K562 (cell line): ENCODE results near the gene PPP1R9B. TPM values are rescaled to one million over a fixed set of nuclear protein-coding genes. Genes with fewer than 3 reads are reported as not detected.

Experiments
- ATF7 ChIP-seq: fragments of 450-650 bp; IDR thresholded peaks from 2 replicates; pipeline ENCODE4 v1.7.1; 2014; ENCODE audit warnings: mild to moderate bottlenecking, moderate library complexity
- CTBP1 ChIP-seq: fragments of 450-650 bp; IDR thresholded peaks from 2 replicates; pipeline ENCODE4 v1.6.1; 2016; ENCODE audit warnings: borderline replicate concordance
- GTF2F1 ChIP-seq: IDR thresholded peaks from 2 replicates; pipeline ENCODE4 v1.6.1; 2011; ENCODE audit warnings: low read depth, low read length, improper control_type of control experiment
- HMGN3 ChIP-seq: IDR thresholded peaks from 2 replicates; pipeline ENCODE4 v1.6.1; 2011; ENCODE audit warnings: borderline replicate concordance, low read depth, mild to moderate bottlenecking, mixed read lengths, low read length; ENCODE audit not compliant: insufficient read length; ENCODE audit errors: extremely low read depth
- KLF1 ChIP-seq: fragments of 450-650 bp; IDR thresholded peaks from 2 replicates; pipeline ENCODE4 v1.6.1; 2016; ENCODE audit warnings: missing genetic modification characterization, missing compliant biosample characterization
- MTA1 ChIP-seq: fragments of 450-650 bp; IDR thresholded peaks from 2 replicates; pipeline ENCODE4 v1.6.1; 2017; ENCODE audit warnings: borderline replicate concordance
- MYC ChIP-seq, 2 experiments: fragments of 250-450 bp in 1 of 2; sonication (Bioruptor Pico) in 1 of 2; IDR thresholded peaks; 2 replicates each; pipeline versions ENCODE4 v1.5.1 to v1.6.1; 2012 to 2021; ENCODE audit warnings: low read depth in 2 of 2, borderline replicate concordance in 1 of 2, improper control_type of control experiment in 1 of 2, low read length in 1 of 2, mild to moderate bottlenecking in 1 of 2, moderate library complexity in 1 of 2
- NELFE ChIP-seq: IDR thresholded peaks from 2 replicates; pipeline ENCODE4 v1.6.1; 2011; ENCODE audit warnings: mild to moderate bottlenecking; ENCODE audit not compliant: insufficient read depth, insufficient read length
- NR2C1 ChIP-seq, 2 experiments: fragments of 450-650 bp; IDR thresholded peaks; 2 replicates each; pipeline ENCODE4 v1.6.1; 2017; ENCODE audit warnings: mild to moderate bottlenecking in 2 of 2, antibody characterized with exemption in 1 of 2, inconsistent platforms in 1 of 2, missing compliant biosample characterization in 1 of 2, missing genetic modification characterization in 1 of 2
- NRF1 ChIP-seq, 2 experiments: fragments of 450-650 bp; IDR thresholded peaks in 1 of 2; conservative IDR thresholded peaks in 1 of 2; 2 replicates each; pipeline ENCODE4 v1.6.1; 2014; ENCODE audit warnings: mild to moderate bottlenecking in 2 of 2
- PHF20 ChIP-seq: fragments of 450-650 bp; IDR thresholded peaks from 2 replicates; pipeline ENCODE4 v1.6.1; 2018; ENCODE audit not compliant: partially characterized antibody
- RCOR1 ChIP-seq, 2 experiments: IDR thresholded peaks; 2 replicates each; pipeline ENCODE4 v1.6.1; 2012; ENCODE audit warnings: low read depth in 2 of 2, low read length in 2 of 2, borderline replicate concordance in 1 of 2, improper control_type of control experiment in 1 of 2
- SMARCE1 ChIP-seq: fragments of 450-650 bp; IDR thresholded peaks from 2 replicates; pipeline ENCODE4 v1.7.1; 2016; ENCODE audit warnings: mild to moderate bottlenecking
- SRF ChIP-seq, 2 experiments: fragments of 250-450, 450-650 bp in 1 of 2; sonication (Bioruptor Pico) in 1 of 2; sonication (generic) in 1 of 2; formaldehyde crosslinking; IDR thresholded peaks; 2 replicates each; pipeline versions ENCODE4 v1.5.0 to v1.5.1; 2020 to 2022; ENCODE audit warnings: mild to moderate bottlenecking in 1 of 2, missing genetic modification reagents in 1 of 2
- ZKSCAN1 ChIP-seq: fragments of 150-350 bp; IDR thresholded peaks from 2 replicates; pipeline ENCODE4 v1.6.1; 2016; ENCODE audit warnings: low read depth, low read length
- ZNF146 ChIP-seq: IDR thresholded peaks from one replicate; pipeline ENCODE4 v1.6.1; 2018; ENCODE audit warnings: missing compliant biosample characterization; ENCODE audit not compliant: unreplicated experiment
- ZNF239 ChIP-seq: fragments of 250-450 bp; sonication (Bioruptor Pico); IDR thresholded peaks from 2 replicates; pipeline ENCODE4 v1.4.0; 2020; ENCODE audit warnings: mild to moderate bottlenecking
- polyA plus RNA-seq, 8 experiments: library from polyadenylated mRNA; depleted of rRNA in 4 of 8; stranded (reverse) in 5 of 8; unstranded in 3 of 8; fragments of >200 nt; fragmentation: Nextera tagmentation in 2 of 8; fragmentation: Illumina TruSeq in 1 of 8; extraction: Ambion mirVana in 2 of 8; extraction: Trizol in 1 of 8; gene quantifications; 2 replicates each; pipeline versions ENCODE4 v1.2.1 to v1.2.3, GENCODE V29; 2011 to 2014; ENCODE audit warnings: inconsistent platforms in 1 of 8, missing spikeins in 1 of 8
- total RNA-seq, 7 experiments: library from RNA; depleted of rRNA in 6 of 7; stranded (reverse); fragments of >200 nt in 6 of 7; fragmentation: Illumina TruSeq in 2 of 7; extraction: Trizol in 2 of 7; gene quantifications; 2 replicates each; pipeline versions ENCODE4 v1.2.1 to v1.2.3, GENCODE V29; 2011 to 2021; ENCODE audit warnings: low replicate concordance in 1 of 7
- TF ChIP-seq, protein P1 (sequence below), 2 experiments: fragments of 250-450 bp in 1 of 2; fragments of 450-650 bp in 1 of 2; sonication (Bioruptor Pico) in 1 of 2; IDR thresholded peaks; 2 replicates each; pipeline versions ENCODE4 v1.6.1 to v1.8.0; 2016 to 2021; ENCODE audit warnings: mild to moderate bottlenecking in 2 of 2, moderate library complexity in 2 of 2, missing compliant biosample characterization in 1 of 2, missing genetic modification characterization in 1 of 2
- TF ChIP-seq, protein P2 (sequence below): fragments of 250-450 bp; sonication (Bioruptor Pico); IDR thresholded peaks from 2 replicates; pipeline ENCODE4 v1.4.0; 2020; ENCODE audit warnings: mild to moderate bottlenecking, moderate library complexity, borderline replicate concordance
- TF ChIP-seq, protein P3 (sequence below): fragments of 450-650 bp; IDR thresholded peaks from 2 replicates; pipeline ENCODE4 v1.6.1; 2014; ENCODE audit warnings: low read depth, mild to moderate bottlenecking, moderate library complexity, borderline replicate concordance
- TF ChIP-seq, protein P4 (sequence below): fragments of 250-450 bp; sonication (Bioruptor Pico); IDR thresholded peaks from 2 replicates; pipeline ENCODE4 v1.6.1; 2021; ENCODE audit warnings: mild to moderate bottlenecking

The PPP1R9B gene
- total and polyA plus RNA-seq, 9 of the 15 experiments (the other 6 are each of a cell fraction or from before 2014, with no cell fraction given): 0.10 to 63.5 (median 24.7) TPM

DNA sequence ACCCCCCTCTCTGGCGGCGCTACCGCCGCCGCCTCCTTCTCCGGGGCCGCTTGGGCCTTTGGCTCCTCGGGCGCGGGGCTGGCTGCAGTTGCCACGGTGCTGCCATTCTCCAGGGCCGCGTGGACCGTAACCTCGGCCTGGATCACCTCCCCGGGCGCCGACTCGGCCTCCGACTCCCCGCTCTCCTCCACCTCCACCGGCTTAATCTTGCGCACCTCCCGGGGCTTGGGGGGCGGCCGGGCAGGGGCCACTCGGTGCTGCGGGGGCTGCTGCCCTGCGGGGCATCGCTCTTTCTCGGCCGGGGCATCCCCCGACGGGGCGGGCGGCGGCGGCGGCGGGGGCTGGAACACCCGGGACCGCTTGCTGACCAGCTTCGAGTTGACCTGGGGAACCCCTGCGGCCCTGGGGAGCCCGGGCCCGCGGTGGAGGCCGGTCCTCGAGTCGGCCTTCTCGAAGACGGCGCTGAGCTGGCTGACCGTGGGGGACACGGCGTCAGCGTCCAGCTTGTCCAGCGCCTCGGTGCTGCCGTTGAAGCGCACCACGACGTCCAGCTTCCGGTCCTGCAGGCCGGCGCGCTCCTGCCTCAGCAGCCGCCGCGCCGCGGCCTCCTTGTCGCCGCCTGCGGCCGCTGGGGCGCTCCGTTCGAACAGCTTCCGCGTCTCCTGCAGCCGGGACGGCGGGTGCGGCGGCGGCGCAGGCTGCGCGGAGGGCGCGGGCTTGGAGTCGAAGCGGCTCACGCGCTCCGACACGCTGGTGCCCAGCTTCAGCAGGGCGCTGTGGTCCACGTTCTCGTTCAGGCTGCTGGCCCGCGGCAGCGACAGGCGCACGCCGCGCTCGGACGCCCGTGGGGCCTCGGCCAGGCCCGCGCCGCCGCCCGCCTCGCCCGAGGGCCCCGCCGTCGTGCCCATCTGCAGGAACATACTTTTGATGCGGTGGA lies 792 bp downstream of the PPP1R9B start (continued):
- TF ChIP-seq SMARCE1 (no peak), KLF1 (tag) (peak; percentile 39; the same call in 1 of the 2 replicates), NR2C1 (IDR thresholded peaks at IDR 0.05) (no peak), NR2C1 (tag; IDR thresholded peaks at IDR 0.05) (no peak), NRF1 (conservative IDR thresholded peaks at IDR 0.05 in 1 of 2, IDR thresholded peaks at IDR 0.05 in 1 of 2) (peak in 1 of 2 experiments; percentile 58; a peak in 2 of 4 replicates), ATF7 (peak; percentile 19; the same call in 1 of the 2 replicates), ZKSCAN1 (no peak), SRF (CRISPR knock-in tag; IDR thresholded peaks at IDR 0.05) (no peak), ZNF146 (CRISPR knock-in tag) (no peak), GTF2F1 (no peak), MTA1 (no peak), PHF20 (peak; percentile 33), RCOR1 (IDR thresholded peaks at IDR 0.05; ENCODE audit: borderline replicate concordance in 1 of 2, low read depth in 2 of 2, low read length in 2 of 2) (0 out of 4 replicates have a peak, but pooled peaks of 1 of the 2 experiments have one; percentile 10), NELFE (no peak), CTBP1 (peak; percentile 99), ZNF239 (CRISPR knock-in tag) (no peak), MYC (IDR thresholded peaks at IDR 0.05; ENCODE audit: low read depth, low read length) (0 out of 2 replicates have a peak, but pooled peaks have one; percentile 35), MYC (CRISPR knock-in tag; IDR thresholded peaks at IDR 0.05; ENCODE audit: borderline replicate concordance, low read depth) (no peak), HMGN3 (peak; percentile 60)
- TF ChIP-seq, protein P1, sequence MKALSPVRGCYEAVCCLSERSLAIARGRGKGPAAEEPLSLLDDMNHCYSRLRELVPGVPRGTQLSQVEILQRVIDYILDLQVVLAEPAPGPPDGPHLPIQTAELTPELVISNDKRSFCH (CRISPR knock-in tag; IDR thresholded peaks at IDR 0.05): no peak
- TF ChIP-seq, protein P1 (tag; IDR thresholded peaks at IDR 0.05): 0 out of 2 replicates have a peak, but pooled peaks have one; percentile 25
- TF ChIP-seq, protein P2, sequence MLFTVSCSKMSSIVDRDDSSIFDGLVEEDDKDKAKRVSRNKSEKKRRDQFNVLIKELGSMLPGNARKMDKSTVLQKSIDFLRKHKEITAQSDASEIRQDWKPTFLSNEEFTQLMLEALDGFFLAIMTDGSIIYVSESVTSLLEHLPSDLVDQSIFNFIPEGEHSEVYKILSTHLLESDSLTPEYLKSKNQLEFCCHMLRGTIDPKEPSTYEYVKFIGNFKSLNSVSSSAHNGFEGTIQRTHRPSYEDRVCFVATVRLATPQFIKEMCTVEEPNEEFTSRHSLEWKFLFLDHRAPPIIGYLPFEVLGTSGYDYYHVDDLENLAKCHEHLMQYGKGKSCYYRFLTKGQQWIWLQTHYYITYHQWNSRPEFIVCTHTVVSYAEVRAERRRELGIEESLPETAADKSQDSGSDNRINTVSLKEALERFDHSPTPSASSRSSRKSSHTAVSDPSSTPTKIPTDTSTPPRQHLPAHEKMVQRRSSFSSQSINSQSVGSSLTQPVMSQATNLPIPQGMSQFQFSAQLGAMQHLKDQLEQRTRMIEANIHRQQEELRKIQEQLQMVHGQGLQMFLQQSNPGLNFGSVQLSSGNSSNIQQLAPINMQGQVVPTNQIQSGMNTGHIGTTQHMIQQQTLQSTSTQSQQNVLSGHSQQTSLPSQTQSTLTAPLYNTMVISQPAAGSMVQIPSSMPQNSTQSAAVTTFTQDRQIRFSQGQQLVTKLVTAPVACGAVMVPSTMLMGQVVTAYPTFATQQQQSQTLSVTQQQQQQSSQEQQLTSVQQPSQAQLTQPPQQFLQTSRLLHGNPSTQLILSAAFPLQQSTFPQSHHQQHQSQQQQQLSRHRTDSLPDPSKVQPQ: no peak
- TF ChIP-seq, protein P3, sequence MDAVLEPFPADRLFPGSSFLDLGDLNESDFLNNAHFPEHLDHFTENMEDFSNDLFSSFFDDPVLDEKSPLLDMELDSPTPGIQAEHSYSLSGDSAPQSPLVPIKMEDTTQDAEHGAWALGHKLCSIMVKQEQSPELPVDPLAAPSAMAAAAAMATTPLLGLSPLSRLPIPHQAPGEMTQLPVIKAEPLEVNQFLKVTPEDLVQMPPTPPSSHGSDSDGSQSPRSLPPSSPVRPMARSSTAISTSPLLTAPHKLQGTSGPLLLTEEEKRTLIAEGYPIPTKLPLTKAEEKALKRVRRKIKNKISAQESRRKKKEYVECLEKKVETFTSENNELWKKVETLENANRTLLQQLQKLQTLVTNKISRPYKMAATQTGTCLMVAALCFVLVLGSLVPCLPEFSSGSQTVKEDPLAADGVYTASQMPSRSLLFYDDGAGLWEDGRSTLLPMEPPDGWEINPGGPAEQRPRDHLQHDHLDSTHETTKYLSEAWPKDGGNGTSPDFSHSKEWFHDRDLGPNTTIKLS: peak; percentile 29; the same call in 1 of the 2 replicates
- TF ChIP-seq, protein P4, sequence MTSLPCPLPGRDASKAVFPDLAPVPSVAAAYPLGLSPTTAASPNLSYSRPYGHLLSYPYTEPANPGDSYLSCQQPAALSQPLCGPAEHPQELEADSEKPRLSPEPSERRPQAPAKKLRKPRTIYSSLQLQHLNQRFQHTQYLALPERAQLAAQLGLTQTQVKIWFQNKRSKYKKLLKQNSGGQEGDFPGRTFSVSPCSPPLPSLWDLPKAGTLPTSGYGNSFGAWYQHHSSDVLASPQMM (CRISPR knock-in tag): no peak
